Trophoblast cell (in vitro differentiated cells and primary cell): ENCODE measurements around the gene SELPLG.

Source experiments
- DNase-seq, 2 donors: peaks; one replicate each; pipeline ENCODE4 v3.0.0-alpha.2; 2016
- H2AFZ ChIP-seq: 2 replicates; pipeline ENCODE4 v1.6.1; 2013; ENCODE audit warnings: low read length, moderate library complexity, mild to moderate bottlenecking; ENCODE audit not compliant: insufficient read depth, poor library complexity
- H2AK5ac ChIP-seq: 2 replicates; pipeline ENCODE4 v1.6.1; 2013; ENCODE audit warnings: mild to moderate bottlenecking, low read length
- H2BK120ac ChIP-seq: 2 replicates; pipeline ENCODE4 v1.6.1; 2013; ENCODE audit warnings: low read length, mild to moderate bottlenecking, moderate library complexity; ENCODE audit not compliant: insufficient read depth, poor library complexity
- H2BK12ac ChIP-seq: 2 replicates; pipeline ENCODE4 v1.6.1; 2013; ENCODE audit warnings: mild to moderate bottlenecking, low read length, moderate library complexity
- H2BK5ac ChIP-seq: 2 replicates; pipeline ENCODE4 v1.6.1; 2013; ENCODE audit warnings: low read length, low read depth, moderate library complexity, mild to moderate bottlenecking; ENCODE audit not compliant: poor library complexity
- H3K14ac ChIP-seq: 2 replicates; pipeline ENCODE4 v1.6.1; 2013; ENCODE audit warnings: mild to moderate bottlenecking, low read length
- H3K18ac ChIP-seq: 2 replicates; pipeline ENCODE4 v1.6.1; 2013; ENCODE audit warnings: mild to moderate bottlenecking, low read length
- H3K23ac ChIP-seq: 2 replicates; pipeline ENCODE4 v1.6.1; 2013; ENCODE audit warnings: low read length
- H3K27ac ChIP-seq: 2 replicates; pipeline ENCODE4 v1.5.1; 2013; ENCODE audit warnings: low read depth, mild to moderate bottlenecking, inconsistent platforms, low read length, moderate library complexity
- H3K27me3 ChIP-seq: 2 replicates; pipeline ENCODE4 v1.6.1; 2013; ENCODE audit warnings: inconsistent platforms, mild to moderate bottlenecking, low read length, moderate library complexity; ENCODE audit not compliant: insufficient read depth
- H3K36me3 ChIP-seq, 2 experiments: 1 replicate in 1 of 2; 2 replicates in 1 of 2; pipeline ENCODE4 v1.6.1; 2013; ENCODE audit warnings: low read length in 2 of 2, mild to moderate bottlenecking in 2 of 2, moderate library complexity in 1 of 2; ENCODE audit not compliant: insufficient read depth in 2 of 2, control insufficient read depth in 1 of 2
- H3K4ac ChIP-seq: 2 replicates; pipeline ENCODE4 v1.6.1; 2013; ENCODE audit warnings: low read depth, mild to moderate bottlenecking, low read length, moderate library complexity
- H3K4me1 ChIP-seq, 2 experiments: 1 replicate in 1 of 2; 2 replicates in 1 of 2; pipeline ENCODE4 v1.6.1; 2013; ENCODE audit warnings: low read length in 2 of 2, mild to moderate bottlenecking in 2 of 2, moderate library complexity in 1 of 2; ENCODE audit not compliant: insufficient read depth in 2 of 2, control insufficient read depth in 1 of 2
- H3K4me2 ChIP-seq: 2 replicates; pipeline ENCODE4 v1.6.1; 2013; ENCODE audit warnings: inconsistent platforms, mild to moderate bottlenecking, low read length, moderate library complexity
- H3K4me3 ChIP-seq: 2 replicates; pipeline ENCODE4 v1.5.1; 2013; ENCODE audit warnings: mild to moderate bottlenecking, low read depth, low read length, inconsistent platforms
- H3K79me1 ChIP-seq: one replicate; pipeline ENCODE4 v1.6.1; 2013; ENCODE audit warnings: low read length
- H3K79me2 ChIP-seq: 2 replicates; pipeline ENCODE4 v1.6.1; 2013; ENCODE audit warnings: low read length, mild to moderate bottlenecking; ENCODE audit not compliant: control insufficient read depth, insufficient read depth, poor library complexity
- H3K9ac ChIP-seq: 2 replicates; pipeline ENCODE4 v1.6.1; 2013; ENCODE audit warnings: mild to moderate bottlenecking, low read length
- H3K9me3 ChIP-seq: 2 replicates; pipeline ENCODE4 v1.6.1; 2013; ENCODE audit warnings: low read depth, mild to moderate bottlenecking, control low read depth, inconsistent platforms, low read length; ENCODE audit not compliant: insufficient read depth
- H4K12ac ChIP-seq: 2 replicates; pipeline ENCODE4 v1.6.1; 2013; ENCODE audit warnings: low read depth, mild to moderate bottlenecking, low read length, moderate library complexity
- H4K8ac ChIP-seq: 2 replicates; pipeline ENCODE4 v1.6.1; 2013; ENCODE audit warnings: low read depth, mild to moderate bottlenecking, low read length, moderate library complexity
- H4K91ac ChIP-seq: one replicate; pipeline ENCODE4 v1.6.1; 2013; ENCODE audit warnings: low read depth, mild to moderate bottlenecking, low read length, moderate library complexity
- WGBS: extraction: QIAGEN DNeasy Blood & Tissue Kit; methylation state at CpG from one replicate; pipeline ENCODE4 v1.1.7; 2013; ENCODE audit warnings: missing lambda C conversion rate; ENCODE audit not compliant: insufficient read length, insufficient coverage; ENCODE audit errors: extremely low coverage; 5-methylcytosine and 5-hydroxymethylcytosine counted together

SELPLG gene

DNA sequence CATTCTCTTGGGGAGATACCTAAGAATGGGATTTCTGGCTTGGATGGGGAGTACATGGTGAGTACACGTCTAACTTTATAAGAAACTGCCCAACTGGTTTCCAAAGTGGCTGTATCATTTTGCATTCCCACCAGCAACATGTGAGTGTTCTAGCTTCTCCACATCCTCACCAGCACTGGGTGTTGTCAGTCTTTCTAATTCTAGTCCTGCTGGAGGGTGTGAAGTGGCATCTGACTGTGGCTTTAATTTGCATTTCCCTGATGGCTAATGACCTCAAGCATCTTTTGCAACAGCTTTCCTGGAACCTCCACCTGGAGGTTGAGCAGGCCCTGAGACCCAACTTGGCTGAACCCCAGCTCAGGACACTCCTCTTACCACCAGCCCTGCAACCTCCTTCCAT, 17.8 kb downstream of the SELPLG start:
- Histone ChIP-seq H3K4me2 (no peak overlapping the region), H3K4ac (no peak overlapping the region), H3K79me1 (peaks cover 44% of the 10 kb centered on the region), H4K12ac (no peak overlapping the region), H3K27ac (no peak overlapping the region), H3K9ac (no peak overlapping the region), H2BK5ac (no peak overlapping the region), H3K27me3 (no peaks in the 10 kb centered on the region), H3K18ac (no peak overlapping the region), H2BK120ac (no peak overlapping the region), H3K14ac (no peak overlapping the region), H4K8ac (no peak overlapping the region), H2BK12ac (peak overlapping the region; percentile 31), H3K79me2 (peaks cover 7% of the 10 kb centered on the region), H3K36me3 (no peaks in the 10 kb centered on the region), H2AFZ (no peak overlapping the region), H4K91ac (no peak overlapping the region), H3K9me3 (no peaks in the 10 kb centered on the region), H3K4me1 (peaks cover 27 to 47% of the 10 kb centered on the region in 2 experiments), H3K23ac (no peak overlapping the region), H2AK5ac (no peak overlapping the region), H3K4me3 (no peak overlapping the region)
- DNase-seq, result no peak
- no CpG with 5 or more reads among the region's 1 CpG for WGBS

DNA sequence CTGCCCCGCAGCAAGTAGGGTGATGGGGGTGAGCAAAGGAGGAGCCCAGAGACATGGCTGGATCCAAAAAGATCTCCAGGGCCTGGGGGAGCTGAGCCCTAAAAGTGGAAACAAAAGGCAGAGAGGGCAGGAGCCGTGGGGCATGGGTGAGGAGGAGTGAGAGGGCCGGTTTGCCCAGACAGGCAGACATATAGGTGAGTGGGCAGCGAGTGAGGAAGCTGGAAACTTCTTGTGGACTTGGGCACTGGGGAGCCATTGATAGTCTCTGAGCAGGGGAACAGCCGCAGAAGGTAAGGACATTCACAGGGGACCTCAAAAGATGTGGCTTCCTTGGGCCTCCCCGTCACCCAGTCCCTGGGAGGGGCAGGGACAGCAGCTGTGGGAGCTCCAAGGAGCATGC, 19.1 kb downstream of the SELPLG start:
- no peak overlapping the region for H3K4me3 ChIP-seq
- H2BK12ac ChIP-seq, result peak overlapping the region; percentile 91
- no peak overlapping the region for H4K8ac ChIP-seq
- H3K79me2 ChIP-seq, result peaks cover 5% of the 10 kb centered on the region
- no peak overlapping the region for H3K27ac ChIP-seq
- no peak overlapping the region for H3K4me2 ChIP-seq
- peaks cover 20 to 38% of the 10 kb centered on the region in 2 experiments for H3K4me1 ChIP-seq
- H3K23ac ChIP-seq, result no peak overlapping the region
- no peaks in the 10 kb centered on the region for H3K36me3 ChIP-seq
- no peaks in the 10 kb centered on the region for H3K9me3 ChIP-seq
- H2BK5ac ChIP-seq, result peak overlapping the region; percentile 2
- H3K18ac ChIP-seq, result peak overlapping the region; percentile 10
- no peak overlapping the region for H4K12ac ChIP-seq
- H2AFZ ChIP-seq, result no peak overlapping the region
- H2BK120ac ChIP-seq, result peak overlapping the region; percentile 39
- no peaks in the 10 kb centered on the region for H3K27me3 ChIP-seq
- H4K91ac ChIP-seq, result peak overlapping the region; percentile 95
- no CpG with 5 or more reads among the region's 6 CpGs for WGBS
- H3K79me1 ChIP-seq, result peaks cover 41% of the 10 kb centered on the region
- no peak overlapping the region for H3K9ac ChIP-seq
- H3K14ac ChIP-seq, result peak overlapping the region; percentile 36
- H2AK5ac ChIP-seq, result peak overlapping the region; percentile 67
- DNase-seq, result no peak
- H3K4ac ChIP-seq, result peak overlapping the region; percentile 38

DNA sequence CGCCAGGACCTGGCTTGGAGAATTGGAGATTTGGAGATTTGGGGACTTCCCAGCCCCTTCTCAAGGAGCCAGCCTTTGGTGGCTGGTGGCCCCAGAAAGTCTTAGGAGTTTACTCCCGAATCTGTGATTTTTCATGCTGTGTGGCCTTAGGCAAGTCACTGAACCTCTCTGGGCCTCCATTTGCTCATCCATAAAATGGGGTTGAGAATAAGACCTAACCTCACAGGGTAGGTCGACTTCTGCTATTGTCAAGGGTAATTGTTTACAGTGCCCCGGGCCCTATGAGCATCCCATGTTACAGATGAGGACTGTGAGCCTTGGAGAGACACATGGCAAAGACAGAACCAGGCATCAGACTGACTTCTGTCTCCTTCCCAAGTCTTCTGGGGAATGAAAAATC, 19.7 kb downstream of the SELPLG start:
- Histone ChIP-seq H3K79me2 (peaks cover 5% of the 10 kb centered on the region), H2AFZ (no peak overlapping the region), H4K91ac (peak overlapping the region; percentile 95), H4K12ac (peak overlapping the region; percentile 31), H3K79me1 (peaks cover 36% of the 10 kb centered on the region), H3K9ac (no peak overlapping the region), H3K4me1 (peaks cover 22 to 36% of the 10 kb centered on the region in 2 experiments), H3K27ac (no peak overlapping the region), H2BK12ac (peak overlapping the region; percentile 91), H2AK5ac (peak overlapping the region; percentile 97), H3K36me3 (no peaks in the 10 kb centered on the region), H3K14ac (peak overlapping the region; percentile 66), H3K4ac (peak overlapping the region; percentile 22), H4K8ac (peak overlapping the region; percentile 61), H2BK120ac (peak overlapping the region; percentile 82), H3K4me3 (no peak overlapping the region), H3K4me2 (no peak overlapping the region), H2BK5ac (peak overlapping the region; percentile 20), H3K23ac (no peak overlapping the region), H3K18ac (peak overlapping the region; percentile 55), H3K9me3 (no peaks in the 10 kb centered on the region), H3K27me3 (no peaks in the 10 kb centered on the region)
- DNase-seq, result no peak
- no CpG with 5 or more reads among the region's 4 CpGs for WGBS

DNA sequence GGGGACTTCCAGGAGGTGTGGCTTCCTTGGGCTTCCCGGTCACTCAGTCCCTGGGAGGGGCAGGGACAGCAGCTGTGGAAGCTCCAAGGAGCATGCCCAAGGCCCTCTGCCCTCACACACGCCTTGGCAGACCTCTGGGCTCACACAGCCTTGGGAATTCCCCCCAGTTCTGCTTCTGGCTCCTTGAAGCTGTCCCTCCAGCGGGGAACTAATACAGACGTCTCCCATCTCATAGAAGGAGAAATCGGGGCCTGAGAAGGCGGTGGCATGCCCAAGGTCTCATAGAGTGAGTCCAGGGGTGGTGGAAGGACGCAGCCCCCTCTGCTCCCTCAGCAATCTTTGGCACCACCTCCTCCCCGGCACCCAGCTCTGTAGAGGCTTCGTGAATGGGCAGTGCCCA, 20.1 kb downstream of the SELPLG start:
- Histone ChIP-seq H3K4me1 (peaks cover 20 to 33% of the 10 kb centered on the region in 2 experiments), H3K27me3 (no peaks in the 10 kb centered on the region), H3K14ac (peak overlapping the region; percentile 66), H3K79me1 (peaks cover 33% of the 10 kb centered on the region), H2AFZ (peak overlapping the region; percentile 27), H2BK12ac (peak overlapping the region; percentile 91), H3K36me3 (no peaks in the 10 kb centered on the region), H2BK5ac (peak overlapping the region; percentile 20), H3K23ac (no peak overlapping the region), H3K4me3 (no peak overlapping the region), H4K12ac (peak overlapping the region; percentile 31), H3K4ac (peak overlapping the region; percentile 22), H3K27ac (peak overlapping the region; percentile 25), H3K9me3 (no peaks in the 10 kb centered on the region), H3K18ac (peak overlapping the region; percentile 55), H4K8ac (peak overlapping the region; percentile 61), H3K79me2 (peaks cover 5% of the 10 kb centered on the region), H3K9ac (no peak overlapping the region), H4K91ac (peak overlapping the region; percentile 95), H2AK5ac (peak overlapping the region; percentile 97), H2BK120ac (peak overlapping the region; percentile 82), H3K4me2 (no peak overlapping the region)
- peak in 1 of 2 donors; percentile 26 for DNase-seq
- no CpG with 5 or more reads among the region's 9 CpGs for WGBS
